Adipocyte (in vitro differentiated cells): ENCODE data around the gene ENTPD3.

Experiments
- DNase-seq: peaks from one replicate; pipeline ENCODE4 v3.0.0-alpha.2; 2015; ENCODE audit warnings: low read depth
- H3K27me3 ChIP-seq: replicated peaks from 2 replicates; pipeline ENCODE4 v1.7.0; 2013; ENCODE audit warnings: mild to moderate bottlenecking, low read length, moderate library complexity; ENCODE audit not compliant: control insufficient read depth, insufficient read depth
- H3K36me3 ChIP-seq: 2 replicates; pipeline ENCODE4 v1.7.0; 2013; ENCODE audit warnings: low read length, mild to moderate bottlenecking, moderate library complexity; ENCODE audit not compliant: control insufficient read depth, insufficient read depth, severe bottlenecking
- H3K4me1 ChIP-seq: 2 replicates; pipeline ENCODE4 v1.7.0; 2013; ENCODE audit warnings: mild to moderate bottlenecking, low read length, moderate library complexity; ENCODE audit not compliant: control insufficient read depth, insufficient read depth
- H3K4me3 ChIP-seq: 2 replicates; pipeline ENCODE4 v1.7.0; 2013; ENCODE audit warnings: mild to moderate bottlenecking, low read length, moderate library complexity
- H3K9ac ChIP-seq: 2 replicates; pipeline ENCODE4 v1.7.0; 2013; ENCODE audit warnings: mild to moderate bottlenecking, low read length, moderate library complexity
- H3K9me3 ChIP-seq: 2 replicates; pipeline ENCODE4 v1.7.0; 2013; ENCODE audit warnings: mild to moderate bottlenecking, low read length, moderate library complexity; ENCODE audit not compliant: control insufficient read depth

The ENTPD3 gene

DNA sequence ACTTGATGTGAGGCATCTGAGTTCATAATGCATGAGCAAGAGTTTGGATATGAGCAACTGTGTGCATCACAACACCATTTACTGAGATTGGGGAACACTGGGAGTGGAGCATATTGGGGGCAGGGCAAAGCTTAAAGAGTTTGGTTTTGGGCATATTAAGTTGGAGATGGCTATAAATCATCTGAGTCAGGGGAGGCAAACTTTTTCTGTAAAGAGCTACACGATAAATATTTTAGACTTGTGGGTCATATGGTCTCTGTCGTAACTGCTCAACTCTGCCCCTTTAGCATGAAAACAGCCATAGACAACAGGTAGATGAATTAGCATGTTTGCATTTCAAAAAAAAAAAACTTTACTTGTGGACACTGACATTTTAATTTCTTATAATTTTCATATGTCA lies 20.0 kb downstream of the ENTPD3 start:
- no peaks in the 10 kb centered on the region for H3K36me3 ChIP-seq
- H3K4me3 ChIP-seq: no peak overlapping the region
- H3K27me3 ChIP-seq: no peaks in the 10 kb centered on the region
- H3K4me1 ChIP-seq: no peaks in the 10 kb centered on the region
- H3K9ac ChIP-seq: no peak overlapping the region
- no peak for DNase-seq
- no peaks in the 10 kb centered on the region for H3K9me3 ChIP-seq

DNA sequence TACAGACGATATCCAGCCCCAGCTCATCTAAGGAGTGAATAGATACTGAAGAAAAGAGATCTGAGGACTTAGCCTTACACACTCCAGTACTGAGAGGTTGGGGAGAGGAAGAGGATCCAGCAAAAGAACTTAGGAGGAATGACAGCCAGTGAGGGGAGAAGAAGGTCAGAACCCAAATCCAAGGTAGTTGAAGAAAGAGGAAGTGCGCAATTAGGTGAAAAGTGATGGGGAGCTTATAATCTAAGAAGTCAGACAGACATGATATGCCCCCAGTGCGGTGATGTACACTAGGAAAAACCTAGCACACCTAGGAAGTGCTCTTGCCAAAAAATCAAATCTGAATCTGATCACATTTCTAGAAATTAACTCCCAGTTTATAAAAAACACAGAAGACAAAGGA lies 20.6 kb downstream of the ENTPD3 start:
- H3K9ac ChIP-seq: no peak overlapping the region
- no peak overlapping the region for H3K4me3 ChIP-seq

DNA sequence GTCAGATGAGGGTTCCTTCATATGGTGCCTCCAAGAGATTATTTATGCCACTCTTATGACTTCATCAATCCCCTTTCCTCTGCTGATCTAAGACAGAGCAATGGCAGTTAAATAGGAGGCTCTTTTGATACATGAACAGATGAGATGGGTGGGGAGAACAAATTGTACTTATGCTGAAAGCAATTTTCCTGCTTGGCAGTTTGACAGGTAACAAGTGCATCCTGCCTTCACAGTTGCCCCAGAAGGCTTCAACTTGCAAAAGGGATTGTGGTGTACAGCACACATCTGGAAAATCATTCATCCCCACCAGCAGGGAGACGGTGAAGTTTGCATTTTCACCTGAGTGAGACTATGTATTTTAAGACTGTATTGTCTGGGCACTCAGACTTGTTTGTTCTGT lies 27.3 kb downstream of the ENTPD3 start:
- Histone ChIP-seq H3K27me3 (no peaks in the 10 kb centered on the region), H3K4me3 (no peak overlapping the region), H3K36me3 (no peaks in the 10 kb centered on the region), H3K9me3 (no peaks in the 10 kb centered on the region), H3K4me1 (no peaks in the 10 kb centered on the region), H3K9ac (no peak overlapping the region)
- DNase-seq: no peak

More for the DNA sequence above, 20.6 kb downstream of the ENTPD3 start:
- Histone ChIP-seq H3K27me3 (no peaks in the 10 kb centered on the region), H3K4me1 (no peaks in the 10 kb centered on the region), H3K9me3 (no peaks in the 10 kb centered on the region), H3K36me3 (no peaks in the 10 kb centered on the region)
- no peak for DNase-seq

DNA sequence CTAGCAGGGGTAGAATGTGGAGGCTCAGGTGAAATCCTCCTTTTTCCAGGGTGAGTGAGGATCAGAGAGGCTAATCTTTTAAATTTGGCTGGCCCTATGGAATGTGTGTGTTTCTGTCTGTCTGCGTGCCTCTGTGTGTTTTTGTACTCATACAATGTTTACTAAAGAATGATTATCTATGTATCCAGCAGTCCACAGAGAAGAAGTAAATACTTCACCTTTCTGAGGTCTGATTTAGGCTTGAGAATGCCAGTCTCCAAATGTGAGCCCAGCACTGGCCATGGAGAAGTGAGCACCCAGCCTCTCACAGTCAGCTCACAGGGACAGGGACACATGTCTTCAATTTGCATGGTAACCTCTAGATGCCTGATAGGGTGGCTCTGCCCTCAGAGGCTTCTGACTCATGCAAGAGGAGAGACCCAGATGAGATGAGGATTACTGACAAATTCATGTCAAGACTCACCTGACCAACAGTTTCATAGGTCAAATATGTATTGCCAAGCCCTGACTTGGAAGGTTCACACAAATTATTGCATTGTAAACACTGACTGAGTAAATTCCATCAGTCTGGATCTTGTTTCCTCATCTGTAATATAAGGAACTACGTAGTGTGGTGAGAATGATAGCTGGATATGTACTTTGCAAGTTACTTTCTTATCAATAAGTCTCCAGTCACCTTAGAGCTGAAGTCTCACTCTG lies 31.0 kb downstream of the ENTPD3 start:
- no peaks in the 10 kb centered on the region for H3K9me3 ChIP-seq
- peak; percentile 5 for DNase-seq
- H3K9ac ChIP-seq: no peak overlapping the region
- H3K4me3 ChIP-seq: no peak overlapping the region
- no peaks in the 10 kb centered on the region for H3K27me3 ChIP-seq
- H3K36me3 ChIP-seq: no peaks in the 10 kb centered on the region
- no peaks in the 10 kb centered on the region for H3K4me1 ChIP-seq

DNA sequence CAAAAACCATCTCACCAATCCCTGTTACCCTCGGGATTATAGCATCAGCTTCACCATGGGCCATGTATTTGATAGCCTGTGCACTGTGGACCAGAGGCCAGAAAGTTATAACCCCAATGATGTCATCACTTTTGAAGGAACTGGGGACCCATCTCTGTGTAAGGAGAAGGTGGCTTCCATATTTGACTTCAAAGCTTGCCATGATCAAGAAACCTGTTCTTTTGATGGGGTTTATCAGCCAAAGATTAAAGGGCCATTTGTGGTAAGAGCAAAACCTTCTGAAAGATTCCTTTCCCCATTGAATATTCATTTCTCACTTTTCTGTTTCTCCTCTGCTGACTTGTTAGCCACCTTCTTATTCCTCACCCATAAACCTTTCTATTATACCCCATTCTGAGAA lies 35.9 kb downstream of the ENTPD3 start:
- H3K4me1 ChIP-seq: no peaks in the 10 kb centered on the region
- H3K27me3 ChIP-seq: no peaks in the 10 kb centered on the region
- H3K4me3 ChIP-seq: no peak overlapping the region
- H3K9ac ChIP-seq: no peak overlapping the region
- no peak for DNase-seq
- H3K9me3 ChIP-seq: no peaks in the 10 kb centered on the region
- H3K36me3 ChIP-seq: no peaks in the 10 kb centered on the region

DNA sequence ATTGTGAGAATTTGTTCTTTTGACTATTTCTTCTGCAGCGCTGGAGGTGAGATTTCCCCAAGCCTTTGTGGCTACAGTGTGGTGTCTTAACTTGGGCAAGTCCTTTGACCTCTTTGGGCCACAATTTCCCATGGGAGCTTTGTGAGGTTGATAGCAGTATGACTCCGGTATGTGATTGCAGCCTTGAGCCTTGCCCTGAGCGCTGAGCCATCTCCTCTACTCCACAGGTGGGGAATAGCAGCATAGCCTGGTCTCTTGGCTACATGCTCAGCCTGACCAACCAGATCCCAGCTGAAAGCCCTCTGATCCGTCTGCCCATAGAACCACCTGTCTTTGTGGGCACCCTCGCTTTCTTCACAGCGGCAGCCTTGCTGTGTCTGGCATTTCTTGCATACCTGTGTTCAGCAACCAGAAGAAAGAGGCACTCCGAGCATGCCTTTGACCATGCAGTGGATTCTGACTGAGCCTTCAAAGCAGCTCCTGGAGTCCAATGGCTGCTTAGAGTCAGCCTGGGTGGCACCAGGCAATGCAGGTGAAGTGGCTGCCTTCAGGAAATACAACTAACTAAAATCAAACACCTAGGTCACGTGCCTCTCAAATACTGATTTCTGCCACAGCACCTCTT lies 40.2 kb downstream of the ENTPD3 start:
- no peak overlapping the region for H3K4me3 ChIP-seq
- no peaks in the 10 kb centered on the region for H3K9me3 ChIP-seq
- no peak overlapping the region for H3K9ac ChIP-seq
- no peaks in the 10 kb centered on the region for H3K36me3 ChIP-seq
- no peaks in the 10 kb centered on the region for H3K27me3 ChIP-seq
- peaks cover 9% of the 10 kb centered on the region for H3K4me1 ChIP-seq
- DNase-seq: no peak

DNA sequence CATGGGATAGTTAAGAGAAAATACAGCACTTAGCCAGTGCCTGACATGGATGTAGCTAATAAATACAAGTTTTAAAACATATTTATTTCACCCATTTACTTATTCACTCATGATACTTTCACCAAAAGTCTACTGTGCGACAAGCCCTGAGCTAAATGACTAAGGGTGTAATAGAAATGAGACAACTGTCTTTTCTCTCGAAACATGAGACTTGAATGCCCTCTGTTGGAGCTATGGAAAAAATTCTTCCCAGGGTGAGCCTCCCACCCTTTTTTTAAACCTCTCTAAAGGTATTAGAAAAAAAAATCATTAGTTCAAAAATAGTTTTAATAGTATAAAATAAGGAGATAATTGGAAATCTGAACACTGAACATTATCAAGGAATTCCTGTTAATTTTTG lies 45.8 kb downstream of the ENTPD3 start:
- H3K4me3 ChIP-seq: no peak overlapping the region
- H3K4me1 ChIP-seq: peaks cover 9% of the 10 kb centered on the region
- no peaks in the 10 kb centered on the region for H3K27me3 ChIP-seq
- no peak overlapping the region for H3K9ac ChIP-seq
- no peak for DNase-seq
- no peaks in the 10 kb centered on the region for H3K36me3 ChIP-seq
- H3K9me3 ChIP-seq: no peaks in the 10 kb centered on the region

DNA sequence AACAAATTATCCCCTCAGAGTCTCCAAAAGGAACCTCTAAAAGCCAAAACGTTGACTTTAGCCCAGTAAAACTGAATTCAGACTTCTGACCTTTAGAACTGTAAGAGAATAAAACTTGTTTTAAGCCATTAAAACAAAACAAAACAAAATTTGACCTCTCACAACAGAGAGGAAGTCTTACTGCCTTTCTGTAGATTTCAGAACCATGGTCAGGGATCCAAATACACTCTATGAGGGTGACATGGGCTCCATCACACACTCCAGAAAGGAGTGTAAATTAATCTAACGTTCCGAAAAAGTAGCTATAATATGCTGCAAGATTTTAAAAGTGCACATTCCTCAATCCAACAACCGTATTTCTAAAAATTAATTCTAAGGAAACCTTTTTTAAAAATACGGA lies 50.9 kb downstream of the ENTPD3 start:
- H3K9ac ChIP-seq: no peak overlapping the region
- no peaks in the 10 kb centered on the region for H3K36me3 ChIP-seq
- H3K4me3 ChIP-seq: no peak overlapping the region
- no peaks in the 10 kb centered on the region for H3K9me3 ChIP-seq
- H3K4me1 ChIP-seq: no peaks in the 10 kb centered on the region
- DNase-seq: no peak
- H3K27me3 ChIP-seq: no peaks in the 10 kb centered on the region

DNA sequence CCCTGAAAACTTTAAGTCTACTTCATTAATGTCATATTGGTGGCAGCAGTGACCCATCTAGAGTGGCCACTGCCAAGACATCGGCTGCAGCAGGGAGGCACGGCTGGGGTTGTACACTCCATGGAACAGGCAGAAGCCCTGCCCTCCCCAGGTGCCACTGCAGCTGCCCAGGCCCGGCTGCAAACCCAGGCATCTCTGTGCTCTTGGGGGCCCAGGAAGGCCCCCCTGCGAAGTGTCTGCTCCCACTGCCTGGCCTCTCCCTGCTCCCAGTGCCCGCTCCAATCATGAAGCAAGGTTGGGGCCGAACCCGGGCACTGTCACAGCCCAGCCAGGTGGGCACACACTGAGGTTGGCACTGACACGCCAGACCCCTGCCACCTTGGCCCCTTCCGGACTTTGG lies 58.1 kb downstream of the ENTPD3 start:
- no peak for DNase-seq
- no peaks in the 10 kb centered on the region for H3K36me3 ChIP-seq
- no peaks in the 10 kb centered on the region for H3K4me1 ChIP-seq
- H3K4me3 ChIP-seq: no peak overlapping the region
- no peaks in the 10 kb centered on the region for H3K27me3 ChIP-seq
- no peak overlapping the region for H3K9ac ChIP-seq
- H3K9me3 ChIP-seq: no peaks in the 10 kb centered on the region

DNA sequence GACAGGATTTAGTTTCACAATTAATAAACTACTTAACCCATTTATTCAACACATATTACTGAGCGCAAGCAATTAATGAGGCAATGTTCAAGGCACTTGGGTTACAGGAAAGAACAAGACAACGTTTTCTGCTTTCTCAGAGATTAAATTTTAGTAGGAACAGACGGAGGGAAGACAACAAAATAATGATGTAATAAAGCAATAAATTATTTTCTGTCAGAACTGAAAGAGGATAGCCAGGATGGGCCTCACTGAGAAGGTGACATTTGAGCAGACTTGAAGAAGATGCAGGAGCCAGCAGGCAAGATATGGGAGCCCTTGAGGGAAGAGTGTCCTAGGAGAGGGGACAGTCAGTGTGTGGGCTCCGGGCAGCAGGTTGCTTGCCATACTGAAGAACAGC lies 58.9 kb downstream of the ENTPD3 start:
- Histone ChIP-seq H3K9ac (no peak overlapping the region), H3K36me3 (peaks cover 4% of the 10 kb centered on the region), H3K27me3 (no peaks in the 10 kb centered on the region), H3K4me1 (no peaks in the 10 kb centered on the region), H3K9me3 (no peaks in the 10 kb centered on the region), H3K4me3 (no peak overlapping the region)
- DNase-seq: no peak

DNA sequence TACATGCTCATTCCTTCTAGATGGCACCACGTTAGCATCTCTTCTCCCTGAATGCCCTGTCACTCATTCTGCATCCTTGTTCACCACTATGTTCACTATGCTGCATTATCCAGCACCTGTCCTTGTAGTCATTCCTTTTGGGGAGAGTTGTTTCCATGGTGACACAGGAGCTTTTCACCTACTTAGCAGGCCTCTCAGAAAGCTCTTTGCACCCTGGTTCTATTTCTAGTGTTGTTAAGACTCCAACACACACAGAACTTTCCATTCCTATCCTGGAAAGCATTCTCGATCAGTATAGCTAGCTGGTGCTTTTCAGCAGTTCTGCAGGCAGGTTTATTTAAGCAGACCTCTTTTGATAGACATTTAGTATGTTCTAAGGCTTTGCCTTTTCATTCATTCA lies 63.5 kb downstream of the ENTPD3 start:
- Histone ChIP-seq H3K4me1 (peaks cover 14% of the 10 kb centered on the region), H3K27me3 (no peaks in the 10 kb centered on the region), H3K9ac (no peak overlapping the region), H3K4me3 (no peak overlapping the region), H3K9me3 (no peaks in the 10 kb centered on the region), H3K36me3 (peaks cover 4% of the 10 kb centered on the region)
- no peak for DNase-seq

DNA sequence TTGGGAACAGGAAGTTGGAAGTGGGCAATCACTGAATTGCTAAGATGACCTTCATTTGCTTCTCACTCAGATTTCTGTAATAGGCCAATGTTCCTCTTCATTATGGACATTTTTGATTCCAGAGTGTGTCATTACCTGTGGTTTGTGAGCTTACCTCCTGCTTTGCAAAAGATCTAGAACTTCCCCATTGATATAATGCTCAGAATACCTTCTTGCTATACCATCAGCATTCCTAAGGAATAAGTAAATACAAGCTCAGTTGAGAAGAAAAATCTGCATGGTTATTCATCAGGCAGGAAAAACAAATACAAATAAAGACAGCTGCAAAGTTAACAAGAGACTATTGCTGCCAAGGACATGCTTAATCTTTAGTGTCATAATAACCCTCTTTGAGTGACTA lies 64.6 kb downstream of the ENTPD3 start:
- H3K4me3 ChIP-seq: no peak overlapping the region
- no peaks in the 10 kb centered on the region for H3K9me3 ChIP-seq
- H3K4me1 ChIP-seq: peaks cover 19% of the 10 kb centered on the region
- no peak overlapping the region for H3K9ac ChIP-seq
- H3K27me3 ChIP-seq: no peaks in the 10 kb centered on the region
- peaks cover 4% of the 10 kb centered on the region for H3K36me3 ChIP-seq
- peak; percentile 9 for DNase-seq
